HG03460 (cell line): ENCODE measurements around the gene OR1F1.
"Not testable (repeated sequence)": the region's sequence is repeated elsewhere in the genome, so short reads cannot be mapped to it uniquely, and the experiment has no call there.

ENCODE experiments used
- ATAC-seq: cut with Tn5 transposase; IDR thresholded peaks from one replicate; pipeline ENCODE4 v1.9.1; 2021; ENCODE audit not compliant: unreplicated experiment

Gene OR1F1

DNA sequence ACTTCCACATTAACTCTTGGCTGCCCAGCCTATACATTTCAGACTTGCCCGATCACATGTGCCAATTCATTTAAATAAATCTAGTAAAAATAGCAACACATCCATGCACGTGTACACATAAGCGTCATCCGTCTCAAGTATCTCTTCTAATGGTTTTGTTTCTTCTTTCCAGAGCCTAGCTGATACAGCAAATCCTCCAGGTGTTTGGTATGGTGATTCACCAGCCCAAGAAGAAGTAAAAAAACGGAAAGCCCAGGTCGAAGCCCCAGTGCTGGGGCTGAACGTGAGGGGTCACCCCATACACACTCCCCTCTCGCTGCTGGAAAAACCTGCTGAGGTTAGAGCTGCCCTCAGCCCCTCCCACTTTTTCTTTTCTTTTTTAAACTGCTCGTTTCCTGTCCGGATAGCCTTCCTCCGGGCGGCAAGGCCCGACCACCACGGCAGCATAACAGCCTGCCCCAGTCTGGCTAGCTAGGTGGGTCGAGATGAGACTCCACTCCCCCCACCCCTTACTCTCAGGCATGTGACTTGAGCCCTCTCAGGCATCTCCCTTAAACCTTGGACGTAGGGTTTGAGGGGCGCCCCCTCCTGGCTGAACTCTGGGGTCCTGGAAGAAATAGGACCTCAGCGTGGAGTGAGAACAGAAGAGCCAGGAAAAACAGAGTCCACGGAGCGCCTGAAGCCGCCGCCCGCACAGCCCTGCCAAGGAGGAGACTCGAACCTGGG, 13.9 kb upstream of the OR1F1 start:
- no peak for ATAC-seq

GRCh38 chr16:3174618-3175148, 13.3 kb upstream of the OR1F1 start:
- ATAC-seq, result no peak

GRCh38 chr16:3175157-3176093, 12.6 kb upstream of the OR1F1 start:
- ATAC-seq, result no peak

GRCh38 chr16:3179651-3180050, 8.4 kb upstream of the OR1F1 start:
- ATAC-seq, result no peak

DNA sequence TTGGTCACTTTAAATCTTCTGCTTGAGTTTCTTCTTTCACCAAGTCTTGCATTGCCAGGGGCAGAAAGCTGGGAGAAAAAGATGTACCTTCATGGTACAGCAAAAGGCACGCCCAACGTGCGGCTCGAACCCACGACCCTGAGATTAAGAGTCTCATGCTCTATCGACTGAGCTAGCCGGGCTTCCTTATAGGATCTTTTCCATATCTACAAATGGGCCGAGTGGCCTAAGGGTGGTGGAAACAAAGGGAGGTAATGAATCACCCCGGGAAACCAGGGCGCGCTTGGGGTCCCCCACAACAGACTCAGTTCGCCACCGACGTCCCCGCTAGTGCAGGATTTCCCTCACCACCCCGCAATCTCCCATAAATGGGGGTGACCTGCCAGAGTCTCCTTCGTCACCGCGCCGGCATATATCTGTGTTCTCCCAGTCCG, 7.5 kb upstream of the OR1F1 start:
- no peak for ATAC-seq

DNA sequence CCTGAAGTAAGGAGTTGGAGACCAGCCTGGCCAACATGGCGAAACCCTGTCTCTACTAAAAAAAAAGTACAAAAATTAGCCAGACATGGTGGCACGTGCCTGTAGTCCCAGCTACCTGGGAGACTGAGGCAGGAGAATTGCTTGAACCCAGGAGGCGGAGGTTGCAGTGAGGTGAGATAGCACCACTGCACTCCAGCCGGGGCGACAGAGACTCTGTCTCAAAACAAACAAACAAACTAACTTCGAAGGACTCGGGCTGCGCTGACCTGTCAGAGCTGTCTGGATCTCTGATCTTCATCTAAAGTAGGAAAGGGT, 5.8 kb upstream of the OR1F1 start:
- not testable (repeated sequence) for ATAC-seq

DNA sequence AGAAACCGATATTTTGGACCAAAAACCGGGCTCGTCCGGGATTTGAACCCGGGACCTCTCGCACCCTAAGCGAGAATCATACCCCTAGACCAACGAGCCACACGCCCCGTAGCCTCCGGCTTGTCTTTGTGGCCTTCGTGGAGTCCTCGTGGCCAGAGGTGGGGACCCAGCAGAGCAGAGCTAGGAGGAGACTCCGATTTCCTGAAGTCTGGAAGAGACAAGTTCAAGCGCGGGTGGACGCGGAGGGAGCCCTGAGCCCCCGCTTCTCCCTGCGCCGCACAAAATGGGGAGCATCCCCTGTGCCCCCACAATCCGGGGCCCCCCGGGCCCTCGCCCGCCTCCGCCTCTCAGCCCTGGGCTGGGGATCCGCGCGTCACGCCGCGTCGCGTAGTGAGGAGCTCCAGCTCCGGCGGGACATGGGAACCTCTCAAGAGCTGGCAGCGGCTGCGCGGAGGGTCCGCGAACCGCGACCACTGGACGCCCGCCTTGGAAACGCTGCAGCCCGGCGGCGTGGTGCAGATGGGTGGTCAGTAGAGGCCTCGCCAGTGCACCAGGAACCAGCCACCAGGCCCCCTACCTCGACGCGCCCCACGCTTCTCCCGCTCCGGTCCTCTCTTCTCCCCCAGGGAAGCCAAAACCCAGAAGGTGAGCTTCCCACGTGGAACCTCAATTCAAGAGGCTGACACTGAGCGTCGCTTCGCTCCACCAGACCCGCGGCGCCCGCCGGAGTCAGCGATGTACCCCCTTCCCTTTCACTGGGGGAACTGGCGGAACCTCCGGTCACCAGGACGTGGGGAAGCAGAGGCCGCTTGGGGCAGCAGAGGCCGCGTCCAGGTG, 5.2 kb upstream of the OR1F1 start:
- no peak for ATAC-seq

- ATAC-seq, result no peak
These were observed 4.4 kb upstream of the OR1F1 start for GRCh38 chr16:3183445-3184139.

DNA sequence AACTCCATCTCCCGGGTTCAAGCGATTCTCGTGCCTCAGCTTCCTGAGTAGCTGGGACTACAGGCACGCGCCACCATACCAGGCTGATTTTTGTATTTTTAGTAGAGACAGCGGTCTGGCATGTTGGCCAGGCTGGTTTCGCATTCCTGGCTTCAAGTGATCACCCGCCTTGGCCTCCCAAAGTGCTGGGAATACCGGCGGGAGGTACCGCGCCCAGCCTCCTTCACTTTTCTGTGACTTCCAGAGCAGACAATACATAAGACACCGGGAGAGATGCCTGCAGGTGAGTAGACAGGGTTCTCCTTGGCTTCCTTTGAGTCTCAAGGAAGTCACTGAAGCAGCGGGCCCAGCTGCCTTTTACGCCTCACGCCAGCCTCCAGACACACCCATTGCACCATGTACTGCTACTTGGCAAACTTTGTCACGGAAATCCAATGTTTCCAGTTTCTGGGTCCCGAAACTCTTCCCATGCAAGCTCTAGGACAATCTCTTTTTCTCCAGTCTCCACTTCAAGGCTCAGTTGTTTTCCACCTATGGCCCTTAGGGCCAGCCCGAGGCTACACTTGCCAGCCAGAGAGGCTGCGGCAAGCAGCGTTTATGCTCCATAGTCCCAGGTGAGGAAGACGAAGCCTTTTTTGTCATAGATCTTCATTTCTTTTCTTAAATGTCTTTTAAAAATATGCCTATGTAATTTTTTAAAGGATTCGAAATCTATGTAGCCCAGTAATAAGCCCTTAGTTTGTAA, 886 bp upstream of the OR1F1 start:
- no peak for ATAC-seq

GRCh38 chr16:3188675-3188924, 596 bp downstream of the OR1F1 start:
- no peak for ATAC-seq

DNA sequence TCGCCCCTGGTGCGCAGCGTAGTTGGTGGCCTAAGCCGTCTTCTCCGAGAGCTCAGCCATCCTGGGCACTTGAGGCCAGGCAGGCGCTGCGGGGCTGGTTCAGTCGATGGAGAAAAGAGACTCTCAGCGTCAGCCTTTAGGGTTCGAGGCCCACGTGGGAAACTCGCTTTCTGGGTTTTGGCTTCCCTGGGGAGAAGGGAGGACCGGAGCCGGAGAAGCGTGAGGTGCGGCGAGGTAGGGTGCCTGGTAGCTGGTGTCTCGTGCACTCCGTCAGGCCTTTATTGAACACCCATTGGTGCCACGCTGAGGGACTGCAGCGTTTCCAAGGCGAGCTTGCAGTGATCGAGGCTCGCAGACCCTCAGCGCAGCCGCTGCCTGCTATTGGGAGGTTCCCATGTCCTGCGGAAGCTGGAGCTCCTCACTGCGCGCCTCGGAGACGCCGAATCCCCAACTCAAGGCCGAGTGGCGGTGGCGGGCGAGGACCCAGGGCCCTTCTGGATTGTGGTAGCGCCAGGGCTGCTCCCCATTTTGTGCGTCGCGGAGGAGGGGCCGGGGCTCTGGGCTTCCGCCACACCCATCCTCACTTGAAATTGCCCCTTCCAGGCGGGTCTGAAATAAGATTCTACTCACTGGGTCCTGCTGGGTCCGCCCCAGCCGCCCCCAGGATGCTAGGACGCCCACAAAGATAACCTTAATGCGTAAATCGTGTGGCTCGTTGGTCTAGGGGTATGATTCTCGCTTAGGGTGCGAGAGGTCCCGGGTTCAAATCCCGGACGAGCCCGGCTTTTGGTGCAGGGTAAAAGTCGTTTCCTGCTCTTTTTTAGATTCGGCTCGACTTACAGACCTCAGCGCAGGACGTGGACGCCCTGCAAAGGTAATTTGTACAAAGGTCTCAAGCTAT, 1.2 kb downstream of the OR1F1 start:
- no peak for ATAC-seq

GRCh38 chr16:3189869-3190268, 1.9 kb downstream of the OR1F1 start:
- no peak for ATAC-seq

DNA sequence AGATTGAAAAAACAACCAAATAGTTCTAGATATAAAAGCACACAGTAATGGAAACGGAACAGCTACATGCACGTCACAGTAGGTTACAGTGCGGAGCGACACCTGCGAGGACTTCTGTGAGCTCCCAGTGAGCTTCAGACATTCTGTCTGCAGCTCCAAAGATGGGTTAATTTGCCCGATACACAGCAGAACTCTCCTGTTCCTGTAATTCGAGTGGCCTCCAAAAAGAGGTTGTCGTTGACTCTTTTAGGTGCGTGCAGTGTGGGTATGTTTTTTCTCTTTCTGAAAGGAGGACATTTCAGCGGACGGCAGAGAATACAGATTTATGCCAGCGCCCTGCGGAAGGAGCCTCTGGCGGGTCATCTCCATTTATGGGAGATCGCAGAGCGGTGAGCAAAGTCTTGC, 2.9 kb downstream of the OR1F1 start:
- no peak for ATAC-seq

DNA sequence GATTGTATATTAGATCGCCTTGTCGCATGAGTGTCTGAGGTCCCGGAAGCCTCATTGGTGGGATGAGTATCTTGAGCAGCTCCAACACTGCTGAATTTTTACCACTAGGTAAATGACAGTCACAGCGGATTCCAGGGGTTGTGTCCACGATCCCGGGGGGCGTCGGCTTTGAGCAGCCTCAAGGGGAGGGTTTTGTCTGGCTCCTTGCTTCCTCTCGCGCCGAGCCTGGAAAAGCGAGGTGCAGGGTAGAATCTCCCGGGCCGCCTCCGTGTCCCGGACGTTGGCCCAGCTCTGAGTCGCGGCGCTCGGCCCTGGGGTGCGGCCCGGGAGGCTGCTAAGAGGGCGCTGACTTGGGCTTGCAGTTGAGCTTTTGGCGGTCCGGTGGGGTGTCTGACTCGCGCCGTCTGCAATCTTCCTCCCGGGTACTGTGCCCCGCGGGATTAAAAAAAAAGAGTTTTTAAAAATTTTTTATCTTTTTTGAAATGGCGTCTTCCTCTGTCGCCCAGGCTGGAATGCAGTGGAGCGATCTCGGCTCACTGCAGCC, 4.5 kb downstream of the OR1F1 start:
- ATAC-seq, result no peak

DNA sequence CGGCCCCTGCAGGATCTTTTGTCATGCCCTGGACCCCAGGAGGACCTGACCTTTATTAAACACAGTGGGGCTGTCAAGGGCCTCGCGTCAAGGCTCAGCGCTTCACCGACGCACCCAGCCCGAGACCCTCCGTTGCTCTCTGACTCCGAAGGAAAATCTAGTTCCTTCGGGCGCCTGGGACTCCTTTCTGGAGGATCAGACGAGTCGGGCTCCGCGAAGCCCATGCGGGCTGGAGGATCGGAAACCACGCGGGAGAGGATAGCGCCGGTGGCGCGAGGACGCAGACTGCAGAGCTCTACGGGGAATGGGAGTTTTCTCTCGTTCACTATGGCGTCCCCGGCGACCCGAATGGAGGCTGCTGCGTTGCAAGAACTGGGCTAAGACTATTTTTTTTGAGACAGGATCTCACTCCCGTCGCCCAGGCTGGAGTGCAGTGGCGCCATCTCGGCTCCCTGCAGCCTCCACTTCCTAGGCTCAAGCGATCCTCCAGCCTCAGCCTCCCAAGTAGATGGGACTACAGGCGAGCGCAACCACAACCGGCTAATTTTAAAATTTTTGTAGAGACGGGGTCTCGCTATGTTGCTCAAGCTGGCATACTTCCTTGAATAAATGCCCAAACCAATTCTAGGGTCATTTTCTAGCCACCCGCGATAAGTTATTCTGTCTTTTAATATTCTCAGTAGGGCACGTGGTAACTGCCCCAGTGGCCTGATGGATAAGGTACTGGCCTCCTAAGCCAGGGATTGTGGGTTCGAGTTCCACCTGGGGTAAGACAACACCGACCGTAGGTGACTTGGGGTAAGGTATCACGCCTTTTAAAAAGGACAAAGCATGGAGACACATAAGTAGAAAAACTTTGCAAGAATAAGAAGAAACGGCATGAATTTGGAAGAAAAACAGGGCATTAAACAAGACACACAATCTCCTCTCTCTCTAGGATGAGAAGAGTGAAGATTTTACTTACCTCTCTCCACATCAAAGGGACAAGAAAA, 5.5 kb downstream of the OR1F1 start:
- no peak for ATAC-seq

GRCh38 chr16:3194792-3195191, 6.8 kb downstream of the OR1F1 start:
- ATAC-seq, result no peak

GRCh38 chr16:3195975-3196374, 8.0 kb downstream of the OR1F1 start:
- ATAC-seq, result no peak
